HG03469 (cell line): ENCODE data around the gene CHRNB4.

Experiments
- ATAC-seq: cut with Tn5 transposase; IDR thresholded peaks from one replicate; pipeline ENCODE4 v1.9.1; 2021; ENCODE audit warnings: mild to moderate bottlenecking, moderate library complexity, moderate number of reproducible peaks; ENCODE audit not compliant: unreplicated experiment

Gene CHRNB4

DNA sequence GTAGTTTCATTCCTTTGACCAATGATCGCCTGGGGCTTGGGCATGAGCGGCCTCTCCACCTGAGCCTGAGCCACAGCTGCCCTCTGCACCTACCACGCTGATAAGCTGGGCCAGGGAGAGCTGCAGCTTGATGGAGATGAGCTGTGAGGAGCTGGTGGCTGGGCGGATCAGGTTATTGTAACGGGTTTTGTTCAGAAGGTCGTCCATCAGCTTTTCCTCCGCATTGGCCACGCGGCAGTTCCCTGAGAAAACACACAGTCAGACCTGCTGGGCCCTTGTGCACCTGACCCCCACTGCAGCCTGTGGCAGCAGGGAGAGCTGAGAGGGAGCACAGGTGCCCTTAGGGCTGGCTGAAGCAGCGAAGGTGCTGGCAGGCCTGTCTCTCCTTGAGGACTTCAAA is 5.7 kb downstream of the CHRNB4 start:
- no peak for ATAC-seq

DNA sequence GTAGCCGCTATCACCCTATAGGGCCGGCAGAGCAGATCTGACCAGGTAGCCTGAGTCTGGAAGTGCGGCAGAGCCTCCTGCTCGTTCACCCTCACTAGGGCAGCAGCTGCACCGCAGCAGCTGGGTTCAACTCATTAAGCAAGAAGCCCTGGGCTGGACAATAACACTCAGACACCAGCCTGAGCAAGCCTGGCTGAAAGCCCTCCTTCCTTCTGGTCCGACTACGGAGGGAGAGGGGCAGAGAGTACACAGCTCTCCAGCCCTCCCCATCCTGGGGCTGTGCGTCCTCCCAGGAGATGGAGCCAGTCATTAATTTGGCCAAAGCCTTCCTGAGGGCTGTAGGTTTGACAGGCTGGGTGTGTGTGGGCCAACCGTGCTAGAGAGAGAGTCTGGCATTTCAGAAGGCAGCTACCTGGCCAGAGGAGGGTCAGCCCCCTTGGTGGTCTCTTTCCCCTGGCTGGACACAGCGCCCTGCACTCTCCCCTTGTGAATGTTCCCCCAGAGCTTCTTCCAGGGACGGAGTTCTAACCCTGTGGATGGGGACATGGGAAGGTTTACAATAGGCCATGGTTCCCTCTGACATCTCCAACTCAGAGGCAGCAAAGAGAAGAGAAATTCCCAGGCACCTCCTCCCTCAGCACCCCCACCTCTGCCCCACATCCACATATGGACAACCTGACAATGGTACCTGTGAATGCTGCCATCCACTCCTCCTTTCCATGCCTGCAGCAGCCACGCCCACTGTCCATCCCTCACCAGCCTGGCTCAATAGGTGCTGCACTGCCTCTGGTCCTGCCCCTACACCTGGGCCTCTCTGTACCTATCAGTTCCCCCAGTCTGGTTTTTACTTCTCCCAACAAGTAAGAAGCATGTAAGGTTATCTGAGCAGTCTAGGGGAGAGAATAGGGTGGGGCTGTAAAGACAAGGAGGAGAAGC is 6.5 kb downstream of the CHRNB4 start:
- ATAC-seq, result no peak

DNA sequence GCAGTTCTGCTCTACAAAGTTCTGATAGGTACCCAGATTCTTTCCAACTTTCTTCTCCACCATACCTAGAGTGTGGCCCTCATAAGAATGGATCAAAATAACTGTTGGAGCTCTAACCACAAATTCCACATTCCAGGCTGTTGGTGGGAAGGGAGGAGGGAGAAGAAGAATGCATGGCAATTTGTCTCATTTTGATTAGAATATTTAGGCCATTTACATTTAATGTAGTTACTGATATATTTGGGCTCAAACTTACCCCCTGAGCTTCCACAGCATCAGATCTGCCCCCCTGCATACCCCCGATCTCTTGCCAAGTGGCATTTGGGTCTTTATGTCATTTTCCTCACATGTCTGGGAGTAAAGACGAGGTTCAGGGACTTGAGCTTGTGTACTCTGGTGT is 7.7 kb downstream of the CHRNB4 start:
- ATAC-seq, result no peak

DNA sequence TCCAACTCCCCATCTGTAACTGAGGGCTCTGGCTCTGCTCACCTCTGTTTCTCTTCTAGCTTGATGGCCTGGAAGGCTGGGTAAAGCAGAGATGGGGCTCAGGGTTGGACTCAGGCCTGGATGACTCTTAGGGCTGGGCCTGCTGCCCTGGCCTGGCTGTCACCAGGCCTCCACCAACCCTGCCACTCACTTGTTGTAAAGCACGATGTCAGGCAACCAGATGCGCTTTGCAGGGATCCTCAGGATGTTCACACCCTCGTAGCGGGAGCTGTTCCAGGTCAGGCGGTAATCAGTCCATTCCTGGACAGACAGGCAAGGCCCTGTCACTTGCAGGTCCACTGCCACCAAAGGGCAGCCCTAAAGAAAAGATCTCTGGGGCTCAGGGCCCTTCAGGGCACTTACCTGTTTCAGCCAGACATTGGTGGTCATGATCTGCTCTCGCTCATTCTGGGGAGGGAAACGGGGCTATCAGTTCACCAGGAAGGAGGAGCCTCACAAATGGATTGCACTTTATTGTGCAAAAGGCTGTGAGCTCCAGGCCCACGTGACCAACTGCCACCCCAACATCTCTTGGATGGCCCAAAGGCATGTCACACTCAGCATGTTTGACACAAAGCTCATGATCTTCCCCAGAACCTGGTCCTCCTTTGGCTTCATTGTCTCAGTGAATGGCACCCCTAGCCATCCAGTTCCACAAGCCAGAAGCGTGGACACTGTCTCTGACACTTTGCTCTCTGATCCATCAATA is 9.9 kb downstream of the CHRNB4 start:
- no peak for ATAC-seq

DNA sequence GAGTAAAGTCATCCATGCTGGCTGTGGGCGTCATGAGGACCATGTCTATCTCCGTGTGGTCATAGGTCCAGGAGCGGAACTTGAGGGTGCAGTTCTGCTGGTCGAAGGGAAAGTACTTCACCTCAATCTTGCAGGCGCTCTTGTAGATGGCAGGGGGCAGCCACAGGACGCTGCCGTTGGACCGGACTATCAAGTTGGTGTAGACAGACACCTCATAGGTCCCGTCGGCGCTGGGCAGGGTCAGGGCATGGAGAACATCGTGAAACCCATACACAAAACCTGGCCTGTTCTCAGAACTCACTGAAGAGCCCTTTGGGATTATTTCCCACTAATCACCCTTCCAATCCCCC is 11.3 kb downstream of the CHRNB4 start:
- no peak for ATAC-seq

DNA sequence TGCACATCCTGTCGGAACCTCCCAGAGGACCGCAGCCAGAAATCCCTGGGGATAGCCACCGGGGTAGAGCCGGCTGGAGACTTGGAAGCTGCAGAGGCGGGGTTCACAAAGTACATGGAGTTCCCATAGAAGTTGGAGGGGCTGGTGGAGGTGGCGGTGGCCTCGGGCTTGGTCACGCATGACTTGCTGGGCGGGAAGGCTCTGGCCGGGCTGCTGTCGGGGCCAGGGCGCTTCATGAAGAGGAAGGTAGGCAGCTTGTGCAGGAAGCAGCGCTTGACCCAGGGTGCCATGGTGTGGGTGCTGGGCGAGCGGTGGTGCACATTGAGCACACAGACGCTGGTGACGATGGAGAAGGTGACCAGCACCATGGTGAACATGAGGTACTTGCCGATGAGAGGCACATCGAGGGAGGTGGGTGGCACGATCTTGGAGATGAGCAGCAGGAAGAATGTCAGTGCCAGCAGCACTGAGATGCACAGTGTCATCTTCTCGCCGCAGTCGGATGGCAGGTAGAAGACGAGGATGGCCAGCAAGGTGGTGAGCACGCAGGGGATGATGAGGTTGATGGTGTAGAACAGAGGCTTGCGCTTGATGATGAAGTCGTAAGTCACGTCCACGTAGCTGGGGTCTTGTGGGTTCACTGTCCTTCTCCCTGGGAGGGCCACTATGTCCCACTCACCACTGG is 11.8 kb downstream of the CHRNB4 start:
- no peak for ATAC-seq

DNA sequence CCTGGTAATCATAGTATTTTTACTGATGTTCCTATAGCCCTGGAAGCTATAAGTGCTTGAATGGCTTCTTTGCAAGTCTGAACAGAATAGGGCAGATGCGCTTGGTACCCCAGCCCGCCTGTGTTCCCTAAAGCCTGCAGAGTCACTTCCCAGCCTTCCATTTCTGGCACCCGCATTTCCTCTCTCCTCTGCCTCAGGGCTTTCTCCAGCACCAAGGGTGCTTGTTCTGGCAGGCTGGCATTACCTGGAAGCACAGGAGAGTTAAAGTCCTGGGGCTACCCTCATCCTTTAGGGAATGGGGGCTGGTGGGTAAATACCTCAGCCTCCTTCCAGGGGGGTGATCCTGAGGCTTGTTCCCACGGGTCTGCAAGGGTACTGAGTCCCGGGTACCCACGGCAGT is 12.8 kb downstream of the CHRNB4 start:
- no peak for ATAC-seq

DNA sequence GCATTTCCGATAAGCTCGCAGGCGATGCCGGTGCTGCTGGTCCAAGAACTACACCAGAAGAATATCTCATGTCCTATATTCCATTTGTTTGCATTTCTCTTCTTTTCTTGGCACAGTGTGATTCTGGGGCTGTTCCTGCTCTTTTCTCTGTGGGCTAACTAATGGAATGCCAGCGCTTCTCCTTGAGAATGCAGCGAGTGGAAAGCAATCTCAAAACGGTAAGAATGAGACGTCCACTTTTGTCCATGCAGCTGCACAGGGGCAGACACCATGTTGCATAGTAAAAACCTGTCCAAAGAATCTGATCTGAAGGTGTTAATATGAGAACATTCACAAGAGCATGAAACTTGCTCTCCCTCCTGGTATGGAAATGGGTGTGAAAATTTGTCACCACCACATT is 13.7 kb downstream of the CHRNB4 start:
- ATAC-seq, result no peak

DNA sequence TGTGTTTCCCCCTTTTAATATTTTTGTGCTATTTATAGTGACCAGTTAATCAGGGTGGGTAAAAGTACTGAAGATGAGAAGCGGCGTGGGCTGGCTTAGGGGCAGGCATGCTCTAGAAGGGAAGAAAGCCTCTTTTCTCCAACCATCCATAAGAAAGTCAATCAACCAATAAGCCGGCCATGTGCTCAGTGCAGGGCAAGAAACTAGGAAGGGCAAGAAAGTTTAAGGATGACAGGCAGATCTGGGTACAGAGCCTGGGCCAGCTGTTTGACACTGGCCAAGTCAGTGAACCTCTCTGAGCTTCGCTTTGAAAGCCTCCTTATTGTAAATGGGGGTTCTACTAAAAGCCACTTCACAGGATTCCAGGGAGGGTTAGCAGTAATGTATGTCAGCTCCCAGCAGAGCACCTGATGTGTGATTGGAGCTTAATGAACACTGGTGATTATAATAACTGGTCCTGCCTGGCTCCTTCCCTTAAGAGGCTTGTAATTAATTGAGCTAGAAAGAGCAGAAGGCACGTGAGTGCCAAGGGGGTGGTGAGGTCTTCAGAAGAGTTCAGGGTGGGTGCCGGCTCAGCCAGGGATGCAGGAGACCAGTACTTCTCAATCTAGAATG is 14.5 kb downstream of the CHRNB4 start:
- ATAC-seq, result no peak

DNA sequence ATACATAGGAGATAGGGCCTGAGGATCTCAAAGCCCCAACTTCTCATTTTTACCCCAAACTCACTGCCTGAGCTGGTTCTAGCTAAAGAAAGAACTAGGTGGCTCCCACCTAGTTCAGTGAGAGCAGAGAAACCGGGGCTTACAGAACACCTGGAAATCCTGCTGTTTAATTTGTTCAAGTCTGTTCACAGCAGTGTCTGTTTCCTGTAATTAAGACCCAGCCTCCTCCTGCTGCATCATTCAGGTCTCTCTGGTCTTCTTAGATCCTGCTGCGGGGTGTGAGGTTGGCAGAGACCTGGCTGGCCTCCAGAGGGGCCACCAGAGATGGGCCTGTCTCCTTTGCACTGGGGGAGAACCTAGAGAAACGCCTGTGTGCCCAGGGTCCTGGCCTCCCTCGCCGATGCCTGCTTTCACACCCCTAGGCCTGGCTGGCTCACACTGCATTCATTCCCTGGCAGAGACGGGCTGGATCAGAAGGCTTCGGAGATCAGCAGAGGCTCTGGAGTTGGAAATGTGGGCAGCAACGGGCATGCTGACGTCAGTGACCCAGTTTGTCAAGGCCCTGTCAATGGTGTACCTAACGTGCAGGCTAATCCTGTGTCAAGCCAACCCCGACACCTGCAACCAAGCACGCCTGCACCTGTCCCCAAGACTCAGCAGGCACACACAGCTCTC is 15.3 kb downstream of the CHRNB4 start:
- no peak for ATAC-seq

DNA sequence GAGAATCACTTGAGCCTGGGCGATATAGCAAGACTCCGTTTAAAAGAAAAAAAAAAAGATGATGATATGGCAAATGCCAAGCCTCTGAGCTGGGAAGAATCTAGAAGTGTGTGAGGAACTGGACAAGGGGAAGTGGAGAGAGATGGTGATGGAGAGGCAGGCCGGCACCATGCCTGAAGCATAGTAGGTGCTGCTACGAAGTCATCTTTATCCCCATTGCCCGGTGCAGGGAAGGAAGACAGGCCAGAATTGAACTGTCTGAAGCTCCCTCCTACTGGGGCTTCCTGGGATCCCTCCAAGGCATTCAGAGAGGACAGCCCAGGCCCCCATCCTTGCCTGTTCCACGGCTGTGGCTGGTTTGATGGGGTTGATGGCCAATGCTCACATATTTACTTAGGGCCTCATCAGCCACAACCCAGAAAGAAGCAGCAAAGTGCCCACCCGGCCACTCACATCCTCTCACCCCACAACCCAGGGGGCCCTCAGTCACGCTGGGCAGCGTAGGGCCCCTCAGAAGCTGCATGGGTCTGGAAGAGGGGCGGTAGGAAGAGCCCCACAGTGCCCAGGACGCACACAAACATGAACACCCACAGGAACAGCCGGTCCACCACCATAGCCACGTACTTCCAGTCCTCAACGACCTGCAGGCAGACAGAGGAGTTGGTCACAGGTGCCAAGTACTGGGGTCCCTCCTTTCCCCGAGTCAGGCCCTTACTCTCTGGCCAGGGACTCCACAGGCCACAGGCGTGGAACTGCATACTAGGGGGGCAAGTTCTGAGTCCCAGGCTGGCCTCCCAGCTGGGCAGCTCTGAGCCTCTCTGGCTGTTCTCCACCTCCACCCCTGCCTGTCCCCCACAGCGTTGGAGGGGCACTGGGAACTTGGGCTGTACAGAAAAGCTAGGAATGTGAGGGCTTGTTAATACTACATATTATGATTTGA is 16.1 kb downstream of the CHRNB4 start:
- no peak for ATAC-seq

DNA sequence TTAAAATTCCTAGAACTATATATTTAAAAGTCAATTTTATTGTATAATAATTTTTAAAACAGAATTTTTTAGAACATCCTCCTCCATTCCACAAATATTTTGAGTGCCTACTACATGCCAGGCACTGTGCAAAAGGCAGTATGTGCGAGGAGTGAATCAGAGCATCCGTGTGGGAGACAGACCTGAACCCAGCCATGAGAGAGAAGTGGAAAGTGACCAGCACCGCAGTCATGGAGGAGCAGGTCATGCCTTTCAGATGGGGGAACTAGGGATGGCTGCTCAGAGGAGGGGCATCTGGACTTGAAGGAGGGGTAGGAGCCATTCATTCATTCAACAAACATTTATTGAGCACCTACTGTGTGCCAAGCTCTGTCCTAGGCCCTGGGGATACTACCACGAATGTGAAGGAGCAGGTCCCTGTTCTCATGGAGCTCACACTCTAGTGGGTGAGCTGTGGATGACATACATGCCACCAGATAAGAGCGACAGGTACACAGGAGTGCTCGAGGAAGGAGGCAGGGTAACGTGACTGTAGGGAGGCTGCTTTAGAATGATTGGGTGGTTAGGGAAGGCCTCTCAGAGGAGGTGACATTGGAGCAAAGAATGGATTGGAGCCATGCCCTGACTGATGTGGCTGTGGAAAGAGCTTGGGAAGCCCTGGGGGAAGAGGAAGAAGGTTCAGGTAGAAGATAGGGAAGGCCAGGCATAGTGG is 17.1 kb downstream of the CHRNB4 start:
- ATAC-seq, result no peak

DNA sequence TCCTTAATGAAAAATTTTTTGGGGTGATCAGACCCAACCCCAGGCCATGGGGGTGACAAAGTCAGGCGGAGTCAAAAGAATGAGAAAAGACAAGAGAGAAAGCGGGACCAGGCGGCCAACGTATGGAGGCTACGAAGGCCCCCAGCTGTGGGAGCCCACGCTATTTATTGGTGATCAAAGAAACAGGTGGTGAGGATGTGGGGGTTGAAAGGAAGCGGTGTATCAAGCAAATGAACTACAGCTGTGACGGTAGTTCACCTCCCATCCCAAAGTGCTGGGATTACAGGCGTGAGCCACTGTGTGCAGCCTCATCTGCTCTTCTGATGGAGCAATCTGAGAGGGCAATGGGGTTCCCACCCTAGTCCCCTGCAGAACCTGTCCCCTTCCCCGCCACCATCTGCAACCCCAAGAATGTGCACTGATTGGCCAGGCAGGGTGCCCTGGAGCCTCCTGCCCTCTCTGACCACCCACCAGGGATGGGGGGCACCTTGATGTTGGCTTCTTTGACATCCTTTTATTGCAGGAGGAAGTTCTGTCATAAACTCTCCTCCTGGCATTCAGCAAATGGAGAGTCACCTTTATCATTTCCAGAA is 19.1 kb downstream of the CHRNB4 start:
- no peak for ATAC-seq

DNA sequence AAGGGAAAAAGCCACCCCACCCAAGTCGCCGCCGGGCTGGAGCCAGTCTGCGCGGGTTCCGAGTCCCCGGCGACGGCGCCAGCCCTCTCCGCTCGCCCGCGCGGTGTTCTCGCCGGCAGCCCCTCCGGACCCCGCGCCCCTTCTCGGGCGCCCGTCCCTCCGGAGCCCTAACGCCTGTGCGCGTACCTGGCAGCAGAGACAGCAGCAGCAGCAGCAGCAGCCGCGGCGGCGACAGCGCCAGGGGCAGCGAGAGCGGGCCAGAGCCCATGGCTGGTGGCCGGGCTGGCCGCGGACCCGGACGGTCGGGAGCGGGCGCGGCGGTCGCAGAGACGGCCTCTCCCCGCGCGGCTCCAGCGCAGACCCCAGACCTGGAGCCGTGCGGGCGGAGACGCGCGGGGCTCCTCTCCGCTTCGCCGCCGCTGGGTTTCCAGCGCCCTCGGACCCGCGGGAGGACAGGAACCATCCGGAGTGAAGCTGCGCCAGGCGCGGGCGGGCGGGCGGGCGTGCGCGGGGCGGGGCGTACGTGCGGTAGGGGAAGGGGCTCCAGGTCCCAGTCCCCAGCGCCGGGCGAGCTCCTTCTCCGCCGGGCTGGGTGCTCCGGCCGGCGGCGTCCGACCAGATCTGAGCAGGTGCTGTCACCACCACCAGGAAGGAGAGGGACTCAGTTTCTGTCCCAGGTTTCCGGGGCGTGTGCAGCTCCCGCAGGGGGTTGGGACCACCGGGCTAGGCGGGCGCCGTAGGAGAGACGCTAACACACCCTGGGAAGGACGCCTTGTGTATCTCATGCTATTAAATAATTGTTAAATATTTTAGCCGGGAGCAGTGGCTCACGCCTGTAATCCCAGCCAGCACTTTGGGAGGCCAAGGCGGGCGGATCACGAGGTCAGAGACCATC is 20.2 kb downstream of the CHRNB4 start, which contains the start of gene CHRNA3:
Gene CHRNA3, minus strand, starts transcription at position 470 of the 895 bp plus-strand sequence. Its CDS starts 202 bp downstream, at position 268.
- no peak for ATAC-seq

DNA sequence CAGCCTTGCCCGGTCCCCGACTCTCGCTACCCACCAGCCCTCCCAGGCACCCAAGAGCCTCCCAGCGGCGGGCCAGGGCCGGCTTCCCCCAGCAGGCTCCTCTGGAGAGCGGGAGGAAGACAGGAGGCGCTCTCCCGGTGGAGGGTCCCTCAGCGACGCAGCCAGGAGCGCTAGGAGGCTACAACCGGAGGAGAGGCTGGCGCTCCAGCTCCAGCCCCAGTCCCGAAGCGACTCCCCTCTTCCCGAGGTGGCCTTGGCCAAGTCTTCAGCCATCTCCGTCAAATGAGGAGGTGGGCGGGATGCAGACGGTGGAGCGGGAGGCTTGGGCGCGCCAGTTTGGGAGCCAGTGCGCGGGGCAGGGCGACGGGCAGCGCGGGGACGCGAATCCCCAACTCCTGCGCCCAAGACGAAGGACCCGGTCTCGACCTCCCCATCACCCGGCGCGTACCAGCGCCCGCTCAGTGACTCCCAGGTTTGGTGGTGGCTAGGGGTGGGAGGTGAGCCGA is 20.9 kb downstream of the CHRNB4 start:
- ATAC-seq, result no peak

DNA sequence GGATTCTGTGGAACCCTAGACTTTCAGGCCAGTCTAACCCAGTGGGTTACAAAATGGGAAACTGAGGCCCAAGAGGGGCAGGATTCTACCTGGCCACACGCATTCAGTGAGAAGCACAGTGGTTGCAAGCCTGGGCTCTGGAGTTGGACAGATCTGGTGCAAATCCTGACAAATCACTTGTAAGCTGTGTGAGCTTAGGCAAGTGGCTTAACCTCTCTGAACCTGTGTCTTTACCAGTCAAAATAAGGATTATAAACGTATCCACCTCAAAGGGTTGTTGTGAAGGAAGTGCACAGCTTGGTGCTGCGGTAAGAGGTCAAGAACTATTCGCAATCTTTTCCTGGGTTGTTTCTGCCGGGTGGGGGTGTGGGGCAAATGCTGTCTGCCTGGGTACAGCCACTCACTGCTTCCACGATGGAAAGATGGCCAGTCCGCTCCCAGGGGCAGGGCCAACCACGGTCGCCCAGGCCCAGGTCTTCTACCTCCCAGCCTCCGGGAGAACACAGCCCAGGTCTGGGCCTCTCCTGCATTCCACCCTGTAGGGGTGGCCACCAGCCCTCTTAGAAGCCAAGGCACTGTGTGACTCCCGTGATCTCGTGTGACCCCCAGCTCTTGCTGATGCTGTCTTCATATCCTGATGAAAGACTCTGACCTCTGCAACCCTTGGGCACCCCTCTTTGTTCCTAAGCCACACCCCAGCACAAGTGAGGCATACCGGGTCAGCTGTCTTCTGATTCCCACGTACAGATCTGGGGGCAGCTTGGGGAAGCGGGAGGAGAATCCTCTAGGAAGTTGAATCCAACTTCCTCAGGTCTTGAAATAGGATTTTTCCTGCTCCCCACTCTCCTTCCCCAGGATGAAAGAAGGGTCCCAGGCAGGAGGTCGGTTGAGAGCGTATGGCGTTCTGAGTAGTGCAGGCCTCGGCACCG is 21.7 kb downstream of the CHRNB4 start:
- ATAC-seq, result no peak
